K562 (cell line): ENCODE results near the gene IQCK. TPM values are rescaled to one million over a fixed set of nuclear protein-coding genes. Genes with fewer than 3 reads are reported as not detected.
A peak's percentile ranks its signal among the peaks of the same experiment; 100 is the strongest.

ENCODE experiments used
- CBFA2T2 ChIP-seq: fragments of 450-650 bp; conservative IDR thresholded peaks from 2 replicates; pipeline ENCODE4 v1.6.1; 2017; ENCODE audit warnings: mild to moderate bottlenecking
- CBFA2T3 ChIP-seq: fragments of 450-650 bp; IDR thresholded peaks from 2 replicates; pipeline ENCODE4 v1.6.1; 2017
- CBX2 ChIP-seq: fragments of 200-600 bp; sonication (generic); IDR thresholded peaks from one replicate; pipeline ENCODE4 v1.6.1; 2012; ENCODE audit warnings: mild to moderate bottlenecking, low read length, inconsistent platforms; ENCODE audit not compliant: insufficient read depth, poor library complexity, severe bottlenecking
- CHD2 ChIP-seq: IDR thresholded peaks from 2 replicates; pipeline ENCODE4 v1.6.1; 2011; ENCODE audit warnings: low read depth, low read length
- FOXM1 ChIP-seq, 2 experiments: fragments of 450-650 bp in 1 of 2; sonication (generic) in 1 of 2; formaldehyde crosslinking in 1 of 2; IDR thresholded peaks; 2 replicates each; pipeline versions ENCODE4 v1.6.1 to v1.9.0; 2017 to 2022; ENCODE audit warnings: low read depth in 2 of 2, mild to moderate bottlenecking in 2 of 2, missing genetic modification reagents in 1 of 2, moderate library complexity in 1 of 2
- HDAC1 ChIP-seq, 2 experiments: fragments of 450-650 bp; IDR thresholded peaks; 2 replicates each; pipeline ENCODE4 v1.6.1; 2016 to 2017; ENCODE audit warnings: inconsistent platforms in 1 of 2, mild to moderate bottlenecking in 1 of 2, moderate library complexity in 1 of 2
- HDAC2 ChIP-seq: fragments of 450-650 bp; IDR thresholded peaks from 2 replicates; pipeline ENCODE4 v1.6.1; 2016; ENCODE audit warnings: mild to moderate bottlenecking
- HNRNPLL ChIP-seq: fragments of 200-400 bp; formaldehyde crosslinking; IDR thresholded peaks from 2 replicates; pipeline ENCODE4 v1.6.1; 2017; ENCODE audit warnings: low read length, low read depth, mild to moderate bottlenecking; ENCODE audit not compliant: poor library complexity, severe bottlenecking
- KDM1A ChIP-seq, 2 experiments: fragments of 450-650 bp; IDR thresholded peaks; 2 replicates each; pipeline ENCODE4 v1.6.1; 2016; ENCODE audit warnings: mild to moderate bottlenecking in 2 of 2
- KDM2B ChIP-seq: fragments of 250-450 bp; sonication (Bioruptor Pico); IDR thresholded peaks from 2 replicates; pipeline ENCODE4 v1.8.0; 2021; ENCODE audit warnings: mild to moderate bottlenecking, moderate library complexity
- KLF16 ChIP-seq: IDR thresholded peaks from 2 replicates; pipeline ENCODE4 v1.6.1; 2016; ENCODE audit warnings: antibody characterized with exemption
- KLF6 ChIP-seq: fragments of 250-450 bp; sonication (Bioruptor Pico); IDR thresholded peaks from 2 replicates; pipeline ENCODE4 v1.4.0; 2020; ENCODE audit warnings: mild to moderate bottlenecking, moderate library complexity, borderline replicate concordance
- MEIS2 ChIP-seq: fragments of 450-650 bp; IDR thresholded peaks from 2 replicates; pipeline ENCODE4 v1.6.1; 2014; ENCODE audit warnings: mild to moderate bottlenecking; ENCODE audit not compliant: partially characterized antibody
- NBN ChIP-seq: fragments of 450-650 bp; IDR thresholded peaks from 2 replicates; pipeline ENCODE4 v1.6.1; 2016; ENCODE audit warnings: low read depth, mild to moderate bottlenecking
- NCOR1 ChIP-seq: fragments of 450-650 bp; IDR thresholded peaks from 2 replicates; pipeline ENCODE4 v1.6.1; 2016; ENCODE audit warnings: mild to moderate bottlenecking, moderate library complexity
- PHB2 ChIP-seq: fragments of 450-650 bp; IDR thresholded peaks from 2 replicates; pipeline ENCODE4 v1.6.1; 2017; ENCODE audit warnings: low read depth
- PURB ChIP-seq: sonication (generic); formaldehyde crosslinking; IDR thresholded peaks from 2 replicates; pipeline ENCODE4 v1.9.0; 2021; ENCODE audit warnings: low read depth, mild to moderate bottlenecking, missing genetic modification reagents
- SOX6 ChIP-seq: fragments of 450-650 bp; IDR thresholded peaks from 2 replicates; pipeline ENCODE4 v1.6.1; 2014; ENCODE audit warnings: mild to moderate bottlenecking
- TBL1XR1 ChIP-seq, 2 experiments: IDR thresholded peaks; 2 replicates each; pipeline ENCODE4 v1.6.1; 2012; ENCODE audit warnings: improper control_type of control experiment in 2 of 2, low read length in 2 of 2, mild to moderate bottlenecking in 1 of 2
- TEAD4 ChIP-seq, 2 experiments: sonication (generic) in 1 of 2; formaldehyde crosslinking in 1 of 2; IDR thresholded peaks; 2 replicates each; pipeline versions ENCODE4 v1.6.1 to v1.8.0; 2012 to 2022; ENCODE audit warnings: borderline replicate concordance in 1 of 2, inconsistent platforms in 1 of 2, low read length in 1 of 2, mild to moderate bottlenecking in 1 of 2, missing genetic modification reagents in 1 of 2
- ZSCAN29 ChIP-seq: fragments of 450-650 bp; IDR thresholded peaks from 2 replicates; pipeline ENCODE4 v1.6.1; 2017
- polyA plus RNA-seq, 8 experiments: library from polyadenylated mRNA; depleted of rRNA in 4 of 8; stranded (reverse) in 5 of 8; unstranded in 3 of 8; fragments of >200 nt; fragmentation: Nextera tagmentation in 2 of 8; fragmentation: Illumina TruSeq in 1 of 8; extraction: Ambion mirVana in 2 of 8; extraction: Trizol in 1 of 8; gene quantifications; 2 replicates each; pipeline versions ENCODE4 v1.2.1 to v1.2.3, GENCODE V29; 2011 to 2014; ENCODE audit warnings: inconsistent platforms in 1 of 8, missing spikeins in 1 of 8
- total RNA-seq, 7 experiments: library from RNA; depleted of rRNA in 6 of 7; stranded (reverse); fragments of >200 nt in 6 of 7; fragmentation: Illumina TruSeq in 2 of 7; extraction: Trizol in 2 of 7; gene quantifications; 2 replicates each; pipeline versions ENCODE4 v1.2.1 to v1.2.3, GENCODE V29; 2011 to 2021; ENCODE audit warnings: low replicate concordance in 1 of 7
- TF ChIP-seq, protein P1 (sequence below): sonication (generic); formaldehyde crosslinking; IDR thresholded peaks from 2 replicates; pipeline ENCODE4 v1.8.0; 2022; ENCODE audit warnings: mild to moderate bottlenecking, missing genetic modification reagents
- TF ChIP-seq, protein P2 (sequence below): fragments of 250-450 bp; sonication (Bioruptor Pico); IDR thresholded peaks from 2 replicates; pipeline ENCODE4 v1.9.0; 2021; ENCODE audit warnings: mild to moderate bottlenecking
- TF ChIP-seq, protein P3 (sequence below): fragments of 450-650 bp; formaldehyde crosslinking; IDR thresholded peaks from 2 replicates; pipeline ENCODE4 v1.4.0; 2022; ENCODE audit warnings: missing genetic modification characterization

IQCK gene
- total and polyA plus RNA-seq, 9 of the 15 experiments (the other 6 are each of a cell fraction or from before 2014, with no cell fraction given): 5.2 to 12.2 (median 7.3) TPM

DNA sequence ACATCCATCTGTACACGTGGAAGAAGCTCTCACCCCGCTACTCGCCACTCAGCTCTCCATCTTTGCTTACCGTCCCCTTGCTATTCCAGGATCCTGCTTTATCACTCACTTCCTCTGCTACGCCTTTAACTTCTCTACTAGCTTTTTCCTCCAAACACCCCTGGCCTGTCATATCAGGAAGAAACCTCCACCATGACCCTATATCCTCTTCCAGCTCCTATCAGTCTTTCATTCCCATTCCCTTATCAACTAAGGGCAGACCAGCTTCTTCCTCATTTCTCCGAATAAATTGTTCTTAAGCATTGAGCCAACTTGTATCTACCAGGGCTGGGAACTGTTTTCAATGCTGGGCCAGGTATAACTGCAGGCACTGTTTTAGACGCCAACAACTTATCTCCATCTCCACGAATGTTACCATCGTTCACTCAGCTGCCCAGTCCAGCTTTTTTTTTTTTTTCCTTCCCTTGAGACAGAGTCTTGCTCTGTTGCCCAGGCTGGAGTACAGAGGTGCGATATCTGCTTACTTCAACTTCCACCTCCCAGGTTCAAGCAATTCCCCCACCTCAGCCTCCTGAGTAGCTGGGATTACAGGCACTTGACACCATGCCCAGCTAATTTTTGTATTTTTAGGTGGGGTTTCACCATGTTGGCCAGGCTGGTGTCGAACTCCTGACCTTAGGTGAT is 4.3 kb downstream of the IQCK start (continued):
- TF ChIP-seq, protein P1, sequence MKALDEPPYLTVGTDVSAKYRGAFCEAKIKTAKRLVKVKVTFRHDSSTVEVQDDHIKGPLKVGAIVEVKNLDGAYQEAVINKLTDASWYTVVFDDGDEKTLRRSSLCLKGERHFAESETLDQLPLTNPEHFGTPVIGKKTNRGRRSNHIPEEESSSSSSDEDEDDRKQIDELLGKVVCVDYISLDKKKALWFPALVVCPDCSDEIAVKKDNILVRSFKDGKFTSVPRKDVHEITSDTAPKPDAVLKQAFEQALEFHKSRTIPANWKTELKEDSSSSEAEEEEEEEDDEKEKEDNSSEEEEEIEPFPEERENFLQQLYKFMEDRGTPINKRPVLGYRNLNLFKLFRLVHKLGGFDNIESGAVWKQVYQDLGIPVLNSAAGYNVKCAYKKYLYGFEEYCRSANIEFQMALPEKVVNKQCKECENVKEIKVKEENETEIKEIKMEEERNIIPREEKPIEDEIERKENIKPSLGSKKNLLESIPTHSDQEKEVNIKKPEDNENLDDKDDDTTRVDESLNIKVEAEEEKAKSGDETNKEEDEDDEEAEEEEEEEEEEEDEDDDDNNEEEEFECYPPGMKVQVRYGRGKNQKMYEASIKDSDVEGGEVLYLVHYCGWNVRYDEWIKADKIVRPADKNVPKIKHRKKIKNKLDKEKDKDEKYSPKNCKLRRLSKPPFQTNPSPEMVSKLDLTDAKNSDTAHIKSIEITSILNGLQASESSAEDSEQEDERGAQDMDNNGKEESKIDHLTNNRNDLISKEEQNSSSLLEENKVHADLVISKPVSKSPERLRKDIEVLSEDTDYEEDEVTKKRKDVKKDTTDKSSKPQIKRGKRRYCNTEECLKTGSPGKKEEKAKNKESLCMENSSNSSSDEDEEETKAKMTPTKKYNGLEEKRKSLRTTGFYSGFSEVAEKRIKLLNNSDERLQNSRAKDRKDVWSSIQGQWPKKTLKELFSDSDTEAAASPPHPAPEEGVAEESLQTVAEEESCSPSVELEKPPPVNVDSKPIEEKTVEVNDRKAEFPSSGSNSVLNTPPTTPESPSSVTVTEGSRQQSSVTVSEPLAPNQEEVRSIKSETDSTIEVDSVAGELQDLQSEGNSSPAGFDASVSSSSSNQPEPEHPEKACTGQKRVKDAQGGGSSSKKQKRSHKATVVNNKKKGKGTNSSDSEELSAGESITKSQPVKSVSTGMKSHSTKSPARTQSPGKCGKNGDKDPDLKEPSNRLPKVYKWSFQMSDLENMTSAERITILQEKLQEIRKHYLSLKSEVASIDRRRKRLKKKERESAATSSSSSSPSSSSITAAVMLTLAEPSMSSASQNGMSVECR (CRISPR knock-in tag): 0 out of 2 replicates have a peak, but pooled peaks have one; percentile 23
- TF ChIP-seq MEIS2 (peak; percentile 60), HDAC2 (peak; percentile 25; the same call in 1 of the 2 replicates), NBN (0 out of 2 replicates have a peak, but pooled peaks have one; percentile 30), TBL1XR1 (IDR thresholded peaks at IDR 0.05; ENCODE audit: low read length in 2 of 2) (0 out of 4 replicates have a peak, but pooled peaks of 1 of the 2 experiments have one; percentile 19), SOX6 (peak; percentile 52), CBFA2T2 (peak; percentile 78), KDM1A (IDR thresholded peaks at IDR 0.05) (peak in 1 of 2 experiments; percentile 33; a peak in 1 of 4 replicates), FOXM1 (IDR thresholded peaks at IDR 0.05; ENCODE audit: low read depth) (peak; percentile 48; the same call in 1 of the 2 replicates), FOXM1 (CRISPR knock-in tag; IDR thresholded peaks at IDR 0.05; ENCODE audit: low read depth) (no peak), PHB2 (0 out of 2 replicates have a peak, but pooled peaks have one; percentile 44), CBX2 (no peak), KDM2B (no peak), CBFA2T3 (peak; percentile 91), ZSCAN29 (peak; percentile 92), CHD2 (no peak), KLF16 (0 out of 2 replicates have a peak, but pooled peaks have one; percentile 16), NCOR1 (peak; percentile 76), PURB (CRISPR knock-in tag) (no peak), KLF6 (CRISPR knock-in tag) (no peak), HNRNPLL (peak; percentile 52), HDAC1 (IDR thresholded peaks at IDR 0.05) (peak in 1 of 2 experiments; percentile 74; a peak in 1 of 4 replicates), TEAD4 (IDR thresholded peaks at IDR 0.05; ENCODE audit: low read length) (peak; percentile 57; the same call in 1 of the 2 replicates), TEAD4 (CRISPR knock-in tag; IDR thresholded peaks at IDR 0.05; ENCODE audit: borderline replicate concordance) (no peak)
- TF ChIP-seq, protein P2, sequence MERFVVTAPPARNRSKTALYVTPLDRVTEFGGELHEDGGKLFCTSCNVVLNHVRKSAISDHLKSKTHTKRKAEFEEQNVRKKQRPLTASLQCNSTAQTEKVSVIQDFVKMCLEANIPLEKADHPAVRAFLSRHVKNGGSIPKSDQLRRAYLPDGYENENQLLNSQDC: no peak
- TF ChIP-seq, protein P3, sequence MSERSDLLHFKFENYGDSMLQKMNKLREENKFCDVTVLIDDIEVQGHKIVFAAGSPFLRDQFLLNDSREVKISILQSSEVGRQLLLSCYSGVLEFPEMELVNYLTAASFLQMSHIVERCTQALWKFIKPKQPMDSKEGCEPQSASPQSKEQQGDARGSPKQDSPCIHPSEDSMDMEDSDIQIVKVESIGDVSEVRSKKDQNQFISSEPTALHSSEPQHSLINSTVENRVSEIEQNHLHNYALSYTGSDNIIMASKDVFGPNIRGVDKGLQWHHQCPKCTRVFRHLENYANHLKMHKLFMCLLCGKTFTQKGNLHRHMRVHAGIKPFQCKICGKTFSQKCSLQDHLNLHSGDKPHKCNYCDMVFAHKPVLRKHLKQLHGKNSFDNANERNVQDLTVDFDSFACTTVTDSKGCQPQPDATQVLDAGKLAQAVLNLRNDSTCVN (CRISPR knock-in tag): 0 out of 2 replicates have a peak, but pooled peaks have one; percentile 31
